GM10248 (cell line): ENCODE data around the gene TNXB.
"Not testable (repeated sequence)": the region's sequence is repeated elsewhere in the genome, so short reads cannot be mapped to it uniquely, and the experiment has no call there.

Source experiments
- CTCF ChIA-PET: fragments of 300-600 bp; sonication (Branson Sonifier 250); formaldehyde crosslinking; extraction: SDS; loops from one replicate; lab custom pipeline; 2021; ENCODE audit warnings: antibody characterized with exemption; lab: Yijun Ruan, JAX
- POLR2A ChIA-PET: fragments of 350-650 bp; sonication (Branson Sonifier 250); formaldehyde crosslinking; extraction: SDS; loops from one replicate; lab custom pipeline; 2020; ENCODE audit warnings: antibody characterized with exemption; lab: Yijun Ruan, JAX
- DNase-seq: peaks from one replicate; pipeline ENCODE4 v3.0.0; 2012; ENCODE audit errors: extremely low spot score
- TF ChIP-seq, protein P1 (sequence below): IDR thresholded peaks from 2 replicates; pipeline ENCODE4 v1.5.1; 2012; ENCODE audit warnings: mild to moderate bottlenecking, low read depth; ENCODE audit errors: extremely low read depth, missing control alignments, control extremely low read depth

The TNXB gene

DNA sequence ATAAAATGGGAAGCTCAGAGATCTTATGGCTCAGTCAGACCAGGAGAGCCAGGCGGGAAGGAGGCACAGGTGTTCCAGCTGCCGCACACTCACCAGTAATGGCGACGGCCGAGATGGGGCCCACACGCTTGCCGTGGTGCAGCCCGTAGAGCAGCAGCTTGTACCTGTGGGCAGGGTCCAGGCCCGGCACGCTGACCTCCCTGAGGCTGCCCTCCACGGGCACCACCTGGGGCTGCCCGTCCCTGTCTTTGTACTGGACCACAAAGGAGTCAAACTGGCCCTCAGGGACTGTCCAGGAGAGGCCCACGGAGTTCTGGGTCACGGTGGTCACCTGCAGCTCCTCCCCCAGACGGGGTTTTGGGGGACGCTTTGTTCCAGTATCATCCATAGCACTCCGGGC, 39.7 kb downstream of the TNXB start:
- DNase-seq = no peak
- ChIA-PET CTCF (no interaction called here), POLR2A (no interaction called here)
- TF ChIP-seq, protein P1, sequence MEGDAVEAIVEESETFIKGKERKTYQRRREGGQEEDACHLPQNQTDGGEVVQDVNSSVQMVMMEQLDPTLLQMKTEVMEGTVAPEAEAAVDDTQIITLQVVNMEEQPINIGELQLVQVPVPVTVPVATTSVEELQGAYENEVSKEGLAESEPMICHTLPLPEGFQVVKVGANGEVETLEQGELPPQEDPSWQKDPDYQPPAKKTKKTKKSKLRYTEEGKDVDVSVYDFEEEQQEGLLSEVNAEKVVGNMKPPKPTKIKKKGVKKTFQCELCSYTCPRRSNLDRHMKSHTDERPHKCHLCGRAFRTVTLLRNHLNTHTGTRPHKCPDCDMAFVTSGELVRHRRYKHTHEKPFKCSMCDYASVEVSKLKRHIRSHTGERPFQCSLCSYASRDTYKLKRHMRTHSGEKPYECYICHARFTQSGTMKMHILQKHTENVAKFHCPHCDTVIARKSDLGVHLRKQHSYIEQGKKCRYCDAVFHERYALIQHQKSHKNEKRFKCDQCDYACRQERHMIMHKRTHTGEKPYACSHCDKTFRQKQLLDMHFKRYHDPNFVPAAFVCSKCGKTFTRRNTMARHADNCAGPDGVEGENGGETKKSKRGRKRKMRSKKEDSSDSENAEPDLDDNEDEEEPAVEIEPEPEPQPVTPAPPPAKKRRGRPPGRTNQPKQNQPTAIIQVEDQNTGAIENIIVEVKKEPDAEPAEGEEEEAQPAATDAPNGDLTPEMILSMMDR = no peak

- TF ChIP-seq, protein P1 = no peak
- CTCF ChIA-PET = no interaction called here
- no peak for DNase-seq
- POLR2A ChIA-PET = no interaction called here
These were observed 40.3 kb downstream of the TNXB start for GRCh38 chr6:32068867-32069266.

DNA sequence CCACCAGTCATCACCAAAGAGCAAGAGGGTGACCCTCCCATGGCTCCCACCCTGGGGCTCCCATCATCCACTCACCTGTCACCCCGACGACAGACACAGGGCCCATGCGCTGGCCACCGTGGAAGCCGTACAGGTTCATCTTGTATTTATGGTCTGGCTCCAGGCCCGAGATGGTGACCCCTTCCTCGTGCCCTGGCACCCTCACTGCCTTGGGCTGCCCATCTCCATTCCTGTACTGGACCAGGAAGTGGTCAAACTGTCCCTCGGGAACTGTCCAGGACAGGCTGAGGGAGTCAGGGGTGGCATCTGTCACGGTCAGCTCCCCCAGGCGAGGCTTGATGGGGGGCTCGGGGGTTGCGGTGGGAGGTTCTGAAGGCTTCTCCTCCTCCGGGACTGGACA, 40.8 kb downstream of the TNXB start:
- DNase-seq, POLR2A ChIA-PET, CTCF ChIA-PET: not testable (repeated sequence)

- CTCF ChIA-PET = not testable (repeated sequence)
These were observed 41.6 kb downstream of the TNXB start for GRCh38 chr6:32067521-32067920.

GRCh38 chr6:32064706-32065105, 44.4 kb downstream of the TNXB start:
- ChIA-PET POLR2A (no interaction called here), CTCF (interaction anchor here (2.1 kb wide), 1 partner anchor 16 kb away, joined by 13 read pairs; no protein-coding TSS in a partner anchor)
- TF ChIP-seq, protein P1 = no peak
- DNase-seq = no peak

More at GRCh38 chr6:32067521-32067920, 41.6 kb downstream of the TNXB start:
- POLR2A ChIA-PET, DNase-seq: not testable (repeated sequence)

- CTCF ChIA-PET = no interaction called here
- POLR2A ChIA-PET = no interaction called here
These were observed 48.0 kb downstream of the TNXB start for GRCh38 chr6:32060966-32061655.

GRCh38 chr6:32058511-32058963, 50.6 kb downstream of the TNXB start:
- TF ChIP-seq, protein P1 = no peak
- ChIA-PET CTCF (interaction anchor here (2.9 kb wide), 1 partner anchor 10 kb away, joined by 12 read pairs; no protein-coding TSS in a partner anchor), POLR2A (no interaction called here)
- no peak for DNase-seq

More at GRCh38 chr6:32060966-32061655, 48.0 kb downstream of the TNXB start:
- DNase-seq = no peak
- TF ChIP-seq, protein P1 = no peak
